Rectal smooth muscle tissue (tissue), 1 donor: ENCODE measurements around the gene ASIC2.

ENCODE experiments used
- H3K27ac ChIP-seq: one replicate; pipeline ENCODE4 v1.7.0; 2013; ENCODE audit warnings: low read depth, low read length, inconsistent platforms
- H3K27me3 ChIP-seq: one replicate; pipeline ENCODE4 v1.7.0; 2013; ENCODE audit warnings: low read length; ENCODE audit not compliant: control insufficient read depth, insufficient read depth
- H3K36me3 ChIP-seq: one replicate; pipeline ENCODE4 v1.7.0; 2013; ENCODE audit warnings: low read length; ENCODE audit not compliant: control insufficient read depth, insufficient read depth
- H3K4me1 ChIP-seq: one replicate; pipeline ENCODE4 v1.7.0; 2013; ENCODE audit warnings: low read length; ENCODE audit not compliant: control insufficient read depth, insufficient read depth
- H3K4me3 ChIP-seq: one replicate; pipeline ENCODE4 v1.7.0; 2013; ENCODE audit warnings: low read length
- H3K9ac ChIP-seq: one replicate; pipeline ENCODE4 v1.7.0; 2013; ENCODE audit warnings: low read length

The ASIC2 gene

DNA sequence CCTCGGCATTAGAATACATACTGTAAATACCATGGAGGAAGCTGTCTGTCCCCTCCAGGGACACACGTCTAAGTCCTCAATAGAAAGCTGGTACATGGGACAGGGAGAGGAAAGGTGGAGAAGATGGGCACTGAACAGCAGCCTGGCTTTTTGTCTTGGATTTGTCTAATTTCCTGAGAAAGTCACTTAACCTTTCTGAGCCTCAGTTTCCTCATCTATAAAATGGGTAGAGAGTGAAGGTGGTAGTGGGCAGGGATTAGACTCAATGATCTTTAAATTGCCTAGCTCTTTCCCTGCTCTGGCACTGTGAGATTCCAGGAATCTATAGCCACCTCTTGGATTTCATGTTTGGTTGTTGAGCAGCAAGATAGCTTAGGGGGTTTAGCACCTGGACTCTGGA lies 96.2 kb downstream of the ASIC2 start:
- Histone ChIP-seq H3K27me3 (no peaks in the 10 kb centered on the region), H3K4me3 (no peak overlapping the region), H3K36me3 (no peaks in the 10 kb centered on the region), H3K27ac (no peak overlapping the region), H3K9ac (no peak overlapping the region), H3K4me1 (no peaks in the 10 kb centered on the region)

DNA sequence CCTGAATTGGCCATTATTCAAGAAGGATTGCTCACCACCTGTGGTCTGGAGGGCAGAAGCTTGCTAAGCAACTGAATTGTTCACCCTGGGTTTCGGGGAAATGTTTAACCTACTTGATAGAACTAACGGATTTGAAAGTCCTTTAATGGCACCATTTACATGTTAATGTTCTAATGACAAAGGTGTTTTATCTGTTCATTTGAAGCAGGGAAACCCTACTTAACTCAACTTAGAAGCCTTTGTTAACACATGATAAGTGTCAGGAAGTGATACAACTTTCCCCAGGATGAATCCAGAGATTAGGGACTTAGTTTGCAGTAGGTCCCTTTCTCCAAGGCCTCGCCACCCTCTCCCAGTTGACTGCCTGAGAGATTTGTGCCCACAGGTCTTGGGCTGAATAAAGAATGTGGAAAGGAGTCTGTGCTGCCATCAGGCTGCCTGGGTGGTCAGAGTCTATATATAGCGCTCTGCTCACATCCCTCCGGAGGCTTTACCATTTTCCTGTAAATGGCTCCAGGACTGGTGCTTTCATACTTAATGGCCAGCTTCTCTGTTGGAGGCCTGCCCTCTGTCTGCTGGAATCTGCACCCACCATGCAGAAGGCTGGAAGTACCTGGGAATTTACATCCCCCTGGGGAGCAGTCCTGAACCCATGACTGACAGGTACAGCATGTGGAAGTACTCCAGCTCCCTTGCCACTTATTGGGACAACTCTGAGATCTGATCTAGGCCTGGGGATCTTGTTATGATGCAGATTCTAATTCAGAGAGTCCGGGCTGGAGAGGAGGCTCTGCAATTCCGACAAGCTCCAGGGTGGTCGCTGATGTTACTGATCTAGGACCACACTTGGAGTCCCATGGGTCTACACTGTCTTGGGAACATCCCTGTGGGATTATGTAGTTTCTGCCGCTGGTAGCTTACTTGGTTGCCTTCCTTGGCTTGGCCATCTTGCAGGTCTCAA lies 99.9 kb downstream of the ASIC2 start:
- Histone ChIP-seq H3K9ac (no peak overlapping the region), H3K27ac (no peak overlapping the region), H3K36me3 (no peaks in the 10 kb centered on the region), H3K4me3 (no peak overlapping the region), H3K4me1 (no peaks in the 10 kb centered on the region), H3K27me3 (no peaks in the 10 kb centered on the region)

DNA sequence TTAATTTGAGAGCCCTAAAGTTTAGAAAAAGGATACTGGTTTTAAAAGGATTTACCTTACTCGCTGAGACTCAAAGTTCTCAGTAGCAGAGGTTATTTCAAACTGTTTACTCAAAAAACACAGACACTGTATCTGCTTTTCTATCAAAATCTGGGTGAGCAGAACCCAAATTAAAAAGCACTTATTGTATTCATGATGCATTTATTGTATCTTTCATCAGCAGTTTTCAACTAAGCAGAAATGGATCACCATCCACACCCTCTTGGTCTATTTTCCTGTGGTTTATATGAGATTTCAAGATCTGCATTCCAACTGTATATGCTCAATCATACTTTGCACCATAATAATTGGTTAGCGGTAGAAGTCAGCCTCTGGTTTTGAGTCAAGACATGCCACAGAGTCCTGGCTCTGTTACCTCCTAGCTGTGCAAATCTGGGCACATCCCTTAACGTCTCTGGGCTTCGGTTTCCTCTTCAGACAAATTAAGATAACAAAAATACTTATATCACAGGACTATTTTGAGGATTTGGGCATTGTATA lies 109.5 kb downstream of the ASIC2 start:
- Histone ChIP-seq H3K9ac (no peak overlapping the region), H3K27me3 (no peaks in the 10 kb centered on the region), H3K36me3 (no peaks in the 10 kb centered on the region), H3K4me1 (no peaks in the 10 kb centered on the region), H3K27ac (no peak overlapping the region), H3K4me3 (no peak overlapping the region)

DNA sequence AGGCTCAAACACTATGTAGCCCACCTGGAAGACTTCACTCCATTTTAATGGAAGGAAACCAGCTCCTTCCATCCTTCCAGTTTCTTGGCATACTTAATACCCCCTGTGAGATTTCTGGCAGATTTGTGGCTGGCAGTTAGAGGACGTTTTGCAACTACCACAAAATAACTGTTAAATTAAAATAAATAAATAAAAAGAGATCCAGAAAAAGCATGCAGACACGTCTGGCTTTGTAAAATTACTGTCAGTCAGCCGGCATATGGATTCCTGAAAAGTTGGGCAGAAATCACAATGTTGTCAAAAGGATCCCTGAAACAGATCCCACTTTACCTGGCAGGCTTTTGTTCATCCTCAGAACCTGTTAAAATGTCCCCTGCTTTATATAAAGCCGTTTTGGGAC lies 113.9 kb downstream of the ASIC2 start:
- no peaks in the 10 kb centered on the region for H3K4me1 ChIP-seq
- no peak overlapping the region for H3K9ac ChIP-seq
- no peak overlapping the region for H3K27ac ChIP-seq
- H3K36me3 ChIP-seq: no peaks in the 10 kb centered on the region
- H3K27me3 ChIP-seq: no peaks in the 10 kb centered on the region
- H3K4me3 ChIP-seq: no peak overlapping the region

DNA sequence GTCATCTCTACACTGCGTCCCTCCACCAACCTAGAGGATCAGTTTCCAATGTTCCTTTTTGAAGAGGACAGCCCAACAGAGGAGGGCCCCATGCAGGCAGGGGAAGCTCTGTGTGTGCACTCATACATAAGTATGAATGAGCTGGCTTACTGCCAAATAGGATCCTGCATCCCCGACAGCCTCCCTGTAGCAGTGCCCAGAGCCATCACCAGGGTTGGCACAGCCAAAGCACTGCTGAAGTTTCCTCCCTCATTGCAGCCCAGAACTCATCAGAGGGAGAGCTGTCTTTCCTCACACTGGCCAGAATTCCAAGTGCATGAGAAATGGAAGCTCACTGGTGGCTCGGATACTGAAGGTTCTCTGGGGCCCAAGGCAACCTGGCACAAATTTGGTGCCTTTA lies 114.4 kb downstream of the ASIC2 start:
- Histone ChIP-seq H3K4me3 (no peak overlapping the region), H3K4me1 (no peaks in the 10 kb centered on the region), H3K27ac (no peak overlapping the region), H3K27me3 (no peaks in the 10 kb centered on the region), H3K36me3 (no peaks in the 10 kb centered on the region), H3K9ac (no peak overlapping the region)

DNA sequence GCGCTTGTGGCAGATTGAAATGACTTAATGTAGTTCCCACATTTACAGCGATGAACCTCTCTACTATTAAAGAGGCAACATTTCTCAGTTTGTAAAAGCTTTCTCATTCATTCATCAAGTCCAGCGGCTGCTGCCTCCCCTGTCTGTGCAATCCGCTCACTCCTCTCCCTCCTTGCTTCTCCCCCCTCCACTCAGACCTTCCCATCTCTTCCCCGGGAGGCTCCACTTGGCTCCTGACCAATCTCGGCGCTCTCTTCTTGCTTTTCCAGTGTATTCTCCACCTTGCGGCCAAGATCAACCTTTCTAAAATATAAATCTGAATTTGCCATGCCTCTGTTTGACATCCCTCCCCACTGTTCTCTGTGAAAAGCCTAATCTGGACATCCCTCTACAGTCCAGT lies 117.5 kb downstream of the ASIC2 start:
- no peaks in the 10 kb centered on the region for H3K4me1 ChIP-seq
- no peak overlapping the region for H3K27ac ChIP-seq
- H3K4me3 ChIP-seq: no peak overlapping the region
- H3K27me3 ChIP-seq: no peaks in the 10 kb centered on the region
- no peaks in the 10 kb centered on the region for H3K36me3 ChIP-seq
- H3K9ac ChIP-seq: no peak overlapping the region

DNA sequence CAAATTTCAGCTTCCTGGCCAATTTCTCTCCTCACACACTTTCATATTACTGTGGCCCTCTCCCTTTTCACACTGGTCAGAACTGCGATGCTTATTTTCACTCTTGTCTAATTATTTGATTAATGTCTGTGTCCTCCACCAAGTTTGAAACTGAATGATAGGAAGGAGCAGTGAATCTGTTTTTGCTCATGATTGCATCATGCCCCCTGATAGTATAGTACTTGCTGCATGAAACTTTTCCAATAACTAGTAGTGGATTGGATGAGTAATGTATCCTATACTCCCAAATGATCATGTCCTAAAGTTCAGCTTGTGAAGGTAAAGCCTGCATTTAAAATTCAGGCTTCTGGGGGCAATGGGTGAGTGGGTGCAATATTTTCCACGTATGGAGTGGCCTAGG lies 121.2 kb downstream of the ASIC2 start:
- Histone ChIP-seq H3K36me3 (no peaks in the 10 kb centered on the region), H3K27me3 (no peaks in the 10 kb centered on the region)

DNA sequence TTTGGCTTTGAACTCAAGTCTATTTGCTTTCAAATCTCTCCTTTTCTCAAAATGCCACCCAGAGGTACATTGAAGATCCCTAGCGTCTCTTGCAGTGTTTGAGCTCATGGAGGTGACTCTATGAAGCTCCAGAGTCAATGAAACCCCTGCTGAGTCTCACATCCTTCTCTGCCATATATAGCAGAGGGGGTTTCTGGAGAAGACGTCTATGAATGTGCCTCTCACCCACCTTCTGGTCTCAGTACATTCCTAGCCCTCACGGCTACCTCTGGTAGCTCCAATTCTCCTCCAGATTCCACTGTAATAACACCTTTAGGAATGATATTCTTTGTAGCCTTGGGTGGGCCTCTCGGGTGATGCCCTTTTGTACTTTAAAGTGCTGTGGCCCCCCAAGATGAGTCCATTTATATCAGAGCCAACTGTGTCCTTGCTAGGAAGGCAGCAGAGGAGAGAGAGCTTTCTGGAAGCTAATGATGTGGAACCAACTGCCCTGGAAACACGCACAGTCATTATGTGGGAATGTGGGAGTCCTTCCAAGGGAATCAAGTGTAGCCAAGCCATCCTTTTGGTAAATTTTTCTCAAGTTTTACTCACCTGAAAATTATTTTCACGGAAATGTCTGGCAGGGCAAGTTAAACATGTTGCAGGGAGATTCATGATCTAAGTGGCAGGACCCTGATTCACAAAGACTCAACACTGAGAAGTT lies 123.4 kb downstream of the ASIC2 start:
- H3K27ac ChIP-seq: no peak overlapping the region
- no peak overlapping the region for H3K9ac ChIP-seq
- no peaks in the 10 kb centered on the region for H3K36me3 ChIP-seq
- H3K4me1 ChIP-seq: peaks cover 3% of the 10 kb centered on the region
- H3K27me3 ChIP-seq: no peaks in the 10 kb centered on the region
- H3K4me3 ChIP-seq: no peak overlapping the region

More for the DNA sequence above, 121.2 kb downstream of the ASIC2 start:
- Histone ChIP-seq H3K27ac (no peak overlapping the region), H3K4me1 (no peaks in the 10 kb centered on the region), H3K9ac (no peak overlapping the region), H3K4me3 (no peak overlapping the region)

DNA sequence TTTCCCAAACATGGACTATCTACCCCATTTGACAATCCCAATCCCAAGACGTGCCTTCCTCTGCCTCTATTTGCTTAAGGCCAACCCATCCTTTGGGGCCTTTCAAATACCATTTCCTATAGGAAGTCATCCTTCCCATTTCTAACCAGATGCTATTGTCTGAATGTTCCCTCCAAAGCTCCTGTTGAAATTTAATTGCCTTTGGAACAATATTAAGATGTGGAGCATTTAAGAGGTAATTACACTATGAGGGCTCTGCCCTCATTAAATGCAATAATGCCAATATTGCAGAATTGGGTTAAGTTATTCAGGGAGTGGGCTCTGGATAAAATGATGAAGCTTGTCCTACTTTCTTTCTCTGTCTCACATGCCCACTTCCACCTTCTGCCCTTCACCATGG lies 125.4 kb downstream of the ASIC2 start:
- no peak overlapping the region for H3K4me3 ChIP-seq
- peaks cover 4% of the 10 kb centered on the region for H3K4me1 ChIP-seq
- no peaks in the 10 kb centered on the region for H3K36me3 ChIP-seq
- no peak overlapping the region for H3K27ac ChIP-seq
- H3K27me3 ChIP-seq: no peaks in the 10 kb centered on the region
- H3K9ac ChIP-seq: no peak overlapping the region

DNA sequence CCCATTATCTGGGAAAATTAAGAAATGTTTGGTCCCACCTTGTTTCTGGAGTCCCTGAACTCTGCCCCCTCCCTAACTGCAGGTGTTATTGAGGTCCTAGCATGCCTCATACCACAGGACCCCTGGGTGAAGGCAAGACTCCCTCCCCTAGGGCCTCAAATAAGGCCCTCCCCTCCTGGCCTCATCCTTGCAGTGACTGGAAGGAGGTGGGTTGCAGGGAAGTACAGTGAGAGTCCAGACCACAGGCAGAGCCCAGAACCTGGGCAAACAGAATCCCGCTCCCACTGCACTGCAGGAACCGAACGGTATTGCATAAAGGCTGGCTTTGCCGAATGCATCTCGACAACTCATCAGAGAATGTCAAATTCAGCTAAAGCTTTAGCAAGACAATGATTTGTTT lies 126.6 kb downstream of the ASIC2 start:
- H3K36me3 ChIP-seq: no peaks in the 10 kb centered on the region
- no peak overlapping the region for H3K4me3 ChIP-seq
- H3K4me1 ChIP-seq: peaks cover 4% of the 10 kb centered on the region
- H3K9ac ChIP-seq: no peak overlapping the region
- H3K27ac ChIP-seq: no peak overlapping the region
- no peaks in the 10 kb centered on the region for H3K27me3 ChIP-seq

DNA sequence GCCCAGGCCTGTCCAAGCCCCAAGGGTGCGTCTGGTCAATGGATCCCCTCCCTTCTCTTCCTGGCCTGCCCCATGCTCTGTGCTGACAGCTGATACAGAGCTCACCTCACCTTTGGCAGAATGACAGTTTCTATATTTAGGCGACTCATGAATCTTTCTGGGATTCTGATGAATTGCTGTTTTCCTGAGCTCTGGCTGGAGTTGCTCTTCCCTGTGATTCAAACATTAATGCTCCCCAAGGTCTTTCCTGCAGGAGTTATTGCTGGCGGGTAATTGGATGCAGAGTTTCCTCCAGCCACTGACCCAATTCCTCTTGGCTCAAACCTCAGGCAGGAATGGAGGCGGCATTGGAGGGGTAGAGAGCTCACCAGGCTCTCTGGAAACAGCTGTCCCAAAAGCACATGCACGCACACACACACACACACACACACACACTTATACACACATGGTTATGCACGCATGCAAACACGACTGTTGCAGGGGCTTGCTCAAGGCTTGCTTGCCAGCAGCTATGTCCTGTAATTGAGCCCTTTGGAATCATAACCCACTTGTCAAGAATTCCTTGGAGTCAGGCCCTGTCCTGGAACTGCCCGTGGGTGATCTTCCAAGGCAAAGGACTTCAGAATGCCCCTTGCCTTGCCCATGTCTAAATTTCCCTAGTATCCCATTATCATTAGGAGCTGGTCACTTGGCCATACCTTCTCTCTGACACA lies 128.8 kb downstream of the ASIC2 start:
- Histone ChIP-seq H3K4me3 (no peak overlapping the region), H3K9ac (no peak overlapping the region), H3K4me1 (peaks cover 4% of the 10 kb centered on the region), H3K27me3 (no peaks in the 10 kb centered on the region), H3K27ac (no peak overlapping the region), H3K36me3 (no peaks in the 10 kb centered on the region)

DNA sequence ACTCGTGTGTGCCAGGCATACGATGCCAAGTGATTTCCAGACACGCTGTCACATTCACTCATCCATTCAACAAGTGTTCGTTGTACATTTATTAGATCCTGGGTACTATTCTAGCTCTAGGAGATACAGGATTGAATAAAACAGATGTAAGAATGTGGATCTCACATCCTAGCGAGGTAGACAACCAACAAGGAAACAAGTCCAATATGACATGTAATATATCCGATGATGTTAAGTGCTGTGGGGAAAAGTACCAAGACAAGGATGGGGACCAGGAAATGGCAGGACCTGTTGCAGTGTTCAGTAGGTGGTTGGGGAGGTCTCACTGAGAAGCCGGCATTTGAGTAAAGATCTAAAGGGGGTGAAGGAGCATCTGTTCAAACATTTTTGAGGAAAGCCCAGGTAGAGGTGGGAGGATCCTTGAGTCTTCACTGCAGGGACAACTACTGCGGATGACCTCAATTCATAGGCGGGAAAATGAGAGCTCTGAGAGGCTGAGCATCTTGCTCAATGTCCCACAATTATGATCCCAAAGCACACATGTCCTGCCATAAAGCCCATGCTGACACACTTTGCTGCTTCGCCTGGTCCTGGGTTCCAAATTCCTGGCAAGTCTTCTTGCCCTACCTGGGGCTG lies 129.4 kb downstream of the ASIC2 start:
- peaks cover 4% of the 10 kb centered on the region for H3K4me1 ChIP-seq
- no peaks in the 10 kb centered on the region for H3K27me3 ChIP-seq
- H3K4me3 ChIP-seq: no peak overlapping the region
- no peak overlapping the region for H3K27ac ChIP-seq
- no peaks in the 10 kb centered on the region for H3K36me3 ChIP-seq
- H3K9ac ChIP-seq: no peak overlapping the region
